Ovary (tissue), 9 donors: Measurements from ENCODE around the gene MUC2. TPM values are rescaled to one million over a fixed set of nuclear protein-coding genes. Genes with fewer than 3 reads are reported as not detected.

Experiments used
- DNase-seq, 5 donors: peaks; one replicate each; pipeline ENCODE4 v3.0.0-alpha.2; 2019 to 2020
- H3K27ac ChIP-seq, 2 donors: fragments of 200-600 bp; one replicate each; pipeline versions ENCODE4 v1.5.1 to v1.8.0; 2019 to 2022
- H3K27me3 ChIP-seq: fragments of 200-600 bp; one replicate; pipeline ENCODE4 v1.8.0; 2022
- H3K36me3 ChIP-seq: fragments of 200-600 bp; sonication (generic); one replicate; pipeline ENCODE4 v1.5.1; 2019
- H3K4me1 ChIP-seq: one replicate; pipeline ENCODE4 v1.8.1; 2013; ENCODE audit warnings: mild to moderate bottlenecking, moderate library complexity; ENCODE audit not compliant: insufficient read depth
- H3K4me3 ChIP-seq: fragments of 200-600 bp; sonication (generic); one replicate; pipeline ENCODE4 v1.5.1; 2017
- H3K9me3 ChIP-seq, 2 donors: fragments of 200-600 bp in 1 of 2; sonication (generic) in 1 of 2; one replicate each; pipeline versions ENCODE4 v1.5.1 to v1.8.1; 2013 to 2019; ENCODE audit warnings: mild to moderate bottlenecking in 1 of 2, moderate library complexity in 1 of 2
- CTCF ChIP-seq, 3 donors: fragments of 450-650 bp in 2 of 3; fragments of 200-600 bp in 1 of 3; IDR thresholded peaks; one replicate each; pipeline versions ENCODE4 v1.5.1 to v1.8.0; 2016 to 2022; ENCODE audit warnings: antibody characterized with exemption in 3 of 3, mild to moderate bottlenecking in 1 of 3
- EP300 ChIP-seq: sonication (generic); formaldehyde crosslinking; IDR thresholded peaks from one replicate; pipeline ENCODE4 v1.6.1; 2017; ENCODE audit warnings: antibody characterized with exemption
- POLR2A ChIP-seq: fragments of 450-650 bp; IDR thresholded peaks from one replicate; pipeline ENCODE4 v1.6.1; 2017; ENCODE audit warnings: antibody characterized with exemption, mild to moderate bottlenecking, moderate library complexity
- WGBS, 3 donors: extraction: QIAGEN DNeasy Blood & Tissue Kit in 1 of 3; methylation state at CpG; one replicate each; pipeline versions ENCODE4 v1.1.5 to v1.1.7; 2013 to 2017; 5-methylcytosine and 5-hydroxymethylcytosine counted together
- intact Hi-C, 4 donors: fragments of 100-400 bp; cut with DNase I; formaldehyde crosslinking; loops; one replicate each; pipeline versions ENCODE4 v1.11.0 to v1.15.1; 2022 to 2023
- polyA plus RNA-seq, 2 donors: library from polyadenylated mRNA; stranded (reverse); fragments of 200-250 nt in 1 of 2; fragments of 350-450 nt in 1 of 2; fragmentation: Illumina TruSeq in 1 of 2; extraction: RNeasy Lipid Tissue Mini Kit (QIAGEN cat#74804) in 1 of 2; gene quantifications; one replicate each; pipeline ENCODE4 v1.2.3, GENCODE V29; 2013 to 2014
- total RNA-seq, 7 donors: library from RNA; depleted of rRNA in 2 of 7; stranded (reverse); fragments of >200 nt in 2 of 7; fragmentation: NEBNext Ultra II Directional in 3 of 7; extraction: Animal tissue kit (Norgen Biotek cat#: 25700) in 3 of 7; gene quantifications; one replicate each; pipeline versions ENCODE4 v1.1.0 to v1.2.4, GENCODE V29; 2016 to 2023
- donor health status: DM: no; HTN: no; CAD: no; lungs with moderate emphysema.
- donor health status: DM: no; HTN: no; CAD: no.
- donor health status: Bipolar disorder and iron deficiency.
- donor health status: DM: yes; HTN: yes; CAD: no.
- donor health status: DM: no; HTN: no; CAD: no.
- donor health status: DM: yes; HTN: yes; CAD: no.

MUC2 gene
- total and polyA plus RNA-seq, 9 donors = 0.02 to 3.3 (median 0.10) TPM; not detected in 4

GRCh38 chr11:1036303-1036923 lies 38.3 kb upstream of the MUC2 start, which contains the start of gene MUC6:
Gene MUC6 (minus strand): TSS chr11:1036718. CDS start chr11:1036655, 63 bp downstream.
- no peak for TF ChIP-seq POLR2A
- TF ChIP-seq EP300 = no peak
- no peak for TF ChIP-seq CTCF (IDR thresholded peaks at IDR 0.05)
- intact Hi-C loops = loop anchor here in 1 of 4 donors (5.0 kb wide), 1 partner anchor 109 kb away; the partner anchor contains the start of gene AP2A2
- no peaks in the 10 kb centered on the region for H3K36me3 ChIP-seq
- H3K27ac ChIP-seq = no peak within 1 kb of the TSS
- no peak within 1 kb of the TSS for H3K4me3 ChIP-seq
- H3K9me3 ChIP-seq = no peaks in the 10 kb centered on the region
- DNase-seq = no peak
- H3K27me3 ChIP-seq = no peaks in the 10 kb centered on the region
- WGBS, 3 donors = 41 to 49% (median 43%) methylated on average over 28 to 42 of the region's 42 CpGs
- peaks cover 6% of the 10 kb centered on the region for H3K4me1 ChIP-seq

- H3K9me3 ChIP-seq = no peaks in the 10 kb centered on the region
- H3K27me3 ChIP-seq = no peaks in the 10 kb centered on the region
- WGBS, 3 donors = 52 to 59% (median 56%) methylated on average over 13 of the region's 13 CpGs
- DNase-seq = no peak
- intact Hi-C loops = loop anchor here in 1 of 4 donors (5.0 kb wide), 1 partner anchor 110 kb away; the partner anchor contains the start of gene AP2A2
- TF ChIP-seq POLR2A = no peak
- no peak for TF ChIP-seq EP300
- TF ChIP-seq CTCF (IDR thresholded peaks at IDR 0.05) = no peak
- H3K36me3 ChIP-seq = no peaks in the 10 kb centered on the region
- H3K27ac ChIP-seq = no peak overlapping the region
- peaks cover 6% of the 10 kb centered on the region for H3K4me1 ChIP-seq
- no peak overlapping the region for H3K4me3 ChIP-seq
Measured at GRCh38 chr11:1036931-1037330, 37.7 kb upstream of the MUC2 start.

GRCh38 chr11:1037506-1038055 lies 37.1 kb upstream of the MUC2 start:
- H3K4me1 ChIP-seq = peaks cover 6% of the 10 kb centered on the region
- intact Hi-C loops = loop anchor here in 1 of 4 donors (5.0 kb wide), 1 partner anchor 110 kb away; the partner anchor contains the start of gene AP2A2
- 72 to 80% (median 76%) methylated on average over 20 to 26 of the region's 26 CpGs for WGBS, 3 donors
- H3K36me3 ChIP-seq = no peaks in the 10 kb centered on the region
- no peak overlapping the region for H3K4me3 ChIP-seq
- H3K27me3 ChIP-seq = no peaks in the 10 kb centered on the region
- no peak for DNase-seq
- TF ChIP-seq POLR2A (no peak), EP300 (no peak), CTCF (IDR thresholded peaks at IDR 0.05) (no peak)
- H3K27ac ChIP-seq = no peak overlapping the region
- H3K9me3 ChIP-seq = no peaks in the 10 kb centered on the region

GRCh38 chr11:1038361-1038760 lies 36.3 kb upstream of the MUC2 start:
- whole genome bisulfite sequencing, 3 donors = 73 to 77% (median 74%) methylated on average over 9 to 10 of the region's 10 CpGs
- H3K4me1 ChIP-seq = peaks cover 6% of the 10 kb centered on the region
- H3K27me3 ChIP-seq = no peaks in the 10 kb centered on the region
- intact Hi-C loops = loop anchor here in 1 of 4 donors (5.0 kb wide), 1 partner anchor 111 kb away; the partner anchor contains the start of gene AP2A2
- H3K9me3 ChIP-seq = no peaks in the 10 kb centered on the region
- no peak overlapping the region for H3K27ac ChIP-seq
- no peak overlapping the region for H3K4me3 ChIP-seq
- H3K36me3 ChIP-seq = no peaks in the 10 kb centered on the region
- DNase-seq = no peak
- TF ChIP-seq CTCF (IDR thresholded peaks at IDR 0.05) = no peak
